ENCODE data around the gene NFIA. TPM values are rescaled to one million over a fixed set of nuclear protein-coding genes. Genes with fewer than 3 reads are reported as not detected.

NFIA gene
- total RNA-seq, 1 experiment from 2014 or later, result 0.35 TPM

DNA sequence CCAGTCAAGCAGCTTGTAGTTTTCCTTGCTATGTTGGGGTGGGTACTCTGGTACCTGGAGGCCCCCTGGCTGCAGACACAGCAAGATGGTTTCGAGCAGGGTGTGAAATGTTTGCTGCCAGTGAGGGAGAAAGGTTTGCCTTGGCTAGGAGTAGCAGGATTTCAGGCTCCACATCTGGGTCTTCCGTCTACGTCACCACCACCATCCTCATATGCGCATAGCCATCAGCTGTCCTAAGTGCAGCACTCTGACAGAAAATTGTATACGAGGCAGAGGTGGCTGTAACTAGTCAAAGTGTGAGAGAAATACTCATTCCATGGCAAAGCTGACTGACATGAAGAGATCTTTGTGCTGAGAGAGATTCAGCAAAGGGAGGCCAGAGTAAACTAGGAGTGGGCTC, 212.6 kb downstream of the NFIA start:
- H3K4me3 Mint-ChIP-seq, result no peak overlapping the region
- H3K18ac ChIP-seq (ENCODE audit: insufficient read length, low read depth, low read length), result no peak overlapping the region

More for the DNA sequence above, 212.6 kb downstream of the NFIA start:
- H3K14ac ChIP-seq (ENCODE audit: insufficient read depth, low read length), result no peak overlapping the region
- no peak overlapping the region for H2BK5ac ChIP-seq (ENCODE audit: insufficient read length, low read length)
- H3K79me1 ChIP-seq (ENCODE audit: insufficient read depth, low read depth, low read length, poor library complexity, severe bottlenecking), result no peaks in the 10 kb centered on the region
- no peak overlapping the region for H3K27ac ChIP-seq (ENCODE audit: insufficient read length, low read depth, low read length)
- no peak overlapping the region for H3K23ac ChIP-seq (ENCODE audit: insufficient read length, low read depth, low read length)
- peak; percentile 21; the same call in 2 of the 3 replicates for TF ChIP-seq CTCF (conservative IDR thresholded peaks at IDR 0.05)
- H3K27me3 Mint-ChIP-seq (ENCODE audit: low read depth), result no peaks in the 10 kb centered on the region
- no peak overlapping the region for H3K56ac ChIP-seq (ENCODE audit: insufficient read length, low read depth, low read length)
- H3T11ph ChIP-seq (ENCODE audit: low read length), result no peak overlapping the region
- H2BK20ac ChIP-seq (ENCODE audit: low read depth, low read length, poor library complexity, severe bottlenecking), result no peak overlapping the region
- no peak overlapping the region for H2AFZ ChIP-seq (ENCODE audit: low read length)
- H3K4me1 ChIP-seq (ENCODE audit: insufficient read depth, low read length), result peaks cover 27% of the 10 kb centered on the region
- DNase-seq, result no peak
- H2BK120ac ChIP-seq (ENCODE audit: low read depth, low read length, poor library complexity, severe bottlenecking), result no peak overlapping the region
- H3K4me1 Mint-ChIP-seq, result peaks cover 72 to 75% of the 10 kb centered on the region in 2 experiments
- H3K79me2 ChIP-seq (ENCODE audit: insufficient read depth, low read length), result no peaks in the 10 kb centered on the region
- no peak overlapping the region for H4K5ac ChIP-seq (ENCODE audit: insufficient read length, low read depth, low read length)
- peaks cover 0 to 13% (median 11%) of the 10 kb centered on the region in 3 experiments; a peak in 5 of 7 replicates for H3K36me3 Mint-ChIP-seq (ENCODE audit: insufficient read depth in 1 of 3, low read depth in 3 of 3)
- H3K4ac ChIP-seq (ENCODE audit: low read depth, low read length), result no peak overlapping the region
- no peak overlapping the region for H4K91ac ChIP-seq (ENCODE audit: insufficient read length, low read depth, low read length)
- no peaks in the 10 kb centered on the region for H3K23me2 ChIP-seq (ENCODE audit: insufficient read length, low read depth, low read length, poor library complexity, severe bottlenecking)
- H2AK5ac ChIP-seq (ENCODE audit: insufficient read length, low read length), result no peak overlapping the region
- H3K4me2 ChIP-seq (ENCODE audit: insufficient read depth, insufficient read length, low read length), result no peak overlapping the region
- no peak overlapping the region for H3K9ac ChIP-seq (ENCODE audit: extremely low read depth, insufficient read length, low read length)
- H3K9me3 ChIP-seq (ENCODE audit: control insufficient read depth, low read depth, low read length), result no peaks in the 10 kb centered on the region
- H4K8ac ChIP-seq (replicated peaks; ENCODE audit: insufficient read length, low read depth, low read length), result no peak overlapping the region
- H3K9me3 Mint-ChIP-seq, result peaks cover 8 to 9% of the 10 kb centered on the region in 2 experiments
- H3K27me3 ChIP-seq (ENCODE audit: insufficient read depth, low read length), result no peaks in the 10 kb centered on the region
- WGBS (ENCODE audit: extremely low coverage, insufficient read length, low lambda C conversion rate), result no CpG with 5 or more reads among the region's 5 CpGs
- H4K20me1 ChIP-seq (ENCODE audit: control insufficient read depth, insufficient read depth, insufficient read length), result no peaks in the 10 kb centered on the region
- no peak overlapping the region for H2BK15ac ChIP-seq (ENCODE audit: low read depth, low read length)
- no peak overlapping the region for H2BK12ac ChIP-seq (ENCODE audit: insufficient read length, low read depth, low read length)
- peak overlapping the region in 2 of 3 experiments; percentile 89 to 92; a peak in 5 of 7 replicates for H3K27ac Mint-ChIP-seq

Measured in H9 (cell line).